ENCODE measurements around the gene SMKR1.

Gene SMKR1

GRCh38 chr7:129550693-129551360, 48.5 kb downstream of the SMKR1 start:
- Histone ChIP-seq H3K27me3 (ENCODE audit: insufficient read depth, poor library complexity, severe bottlenecking) (no peaks in the 10 kb centered on the region), H3K4me3 (replicated peaks; ENCODE audit: insufficient read depth, low read length) (no peak overlapping the region), H3K27ac (replicated peaks) (no peak overlapping the region)
- DNase-seq (ENCODE audit: low read depth in 1 of 2, low spot score in 1 of 2): no peak
- TF ChIP-seq, protein P1, sequence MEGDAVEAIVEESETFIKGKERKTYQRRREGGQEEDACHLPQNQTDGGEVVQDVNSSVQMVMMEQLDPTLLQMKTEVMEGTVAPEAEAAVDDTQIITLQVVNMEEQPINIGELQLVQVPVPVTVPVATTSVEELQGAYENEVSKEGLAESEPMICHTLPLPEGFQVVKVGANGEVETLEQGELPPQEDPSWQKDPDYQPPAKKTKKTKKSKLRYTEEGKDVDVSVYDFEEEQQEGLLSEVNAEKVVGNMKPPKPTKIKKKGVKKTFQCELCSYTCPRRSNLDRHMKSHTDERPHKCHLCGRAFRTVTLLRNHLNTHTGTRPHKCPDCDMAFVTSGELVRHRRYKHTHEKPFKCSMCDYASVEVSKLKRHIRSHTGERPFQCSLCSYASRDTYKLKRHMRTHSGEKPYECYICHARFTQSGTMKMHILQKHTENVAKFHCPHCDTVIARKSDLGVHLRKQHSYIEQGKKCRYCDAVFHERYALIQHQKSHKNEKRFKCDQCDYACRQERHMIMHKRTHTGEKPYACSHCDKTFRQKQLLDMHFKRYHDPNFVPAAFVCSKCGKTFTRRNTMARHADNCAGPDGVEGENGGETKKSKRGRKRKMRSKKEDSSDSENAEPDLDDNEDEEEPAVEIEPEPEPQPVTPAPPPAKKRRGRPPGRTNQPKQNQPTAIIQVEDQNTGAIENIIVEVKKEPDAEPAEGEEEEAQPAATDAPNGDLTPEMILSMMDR (IDR thresholded peaks at IDR 0.05; ENCODE audit: insufficient read depth, low read length): no peak
- TF ChIP-seq GABPA (IDR thresholded peaks at IDR 0.05; ENCODE audit: low read depth) (no peak), REST (IDR thresholded peaks at IDR 0.05; ENCODE audit: insufficient replicate concordance, low read depth) (no peak), POLR2AphosphoS5 (IDR thresholded peaks at IDR 0.05; ENCODE audit: low read depth) (no peak)

DNA sequence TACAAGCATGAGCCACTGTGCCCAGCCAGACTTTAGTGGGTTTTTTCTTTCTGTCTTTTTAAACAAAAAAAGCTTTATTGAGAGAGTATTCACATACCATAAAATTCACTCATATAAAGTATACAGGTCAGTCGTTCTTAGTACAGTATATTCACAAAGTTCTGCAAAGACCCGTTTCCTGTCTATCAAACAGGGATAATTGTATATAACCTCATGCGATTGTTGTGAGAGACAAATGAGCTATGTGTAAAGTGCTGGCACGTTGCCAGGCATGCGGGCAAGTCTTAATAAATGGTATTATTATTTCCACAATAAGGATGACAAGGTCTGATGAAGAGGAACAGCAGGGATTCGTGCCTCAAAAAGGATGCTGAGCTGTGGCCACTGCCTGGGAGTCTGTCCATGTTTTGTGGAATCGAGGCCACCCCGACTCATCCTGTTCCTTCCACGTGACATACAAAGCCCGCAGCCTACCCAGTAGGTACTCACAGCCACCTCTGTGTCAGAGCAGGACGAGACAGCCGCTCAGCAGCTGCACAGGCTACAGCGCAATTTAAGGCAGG, 51.6 kb downstream of the SMKR1 start:
- peak in 1 of 2 experiments; percentile 58 for DNase-seq (ENCODE audit: low read depth in 1 of 2, low spot score in 1 of 2)
- TF ChIP-seq REST (IDR thresholded peaks at IDR 0.05; ENCODE audit: insufficient replicate concordance, low read depth) (no peak), SPI1 (IDR thresholded peaks at IDR 0.05; ENCODE audit: borderline replicate concordance, low read depth) (0 out of 2 replicates have a peak, but pooled peaks have one; percentile 19)
- Histone ChIP-seq H3K27me3 (ENCODE audit: insufficient read depth, poor library complexity, severe bottlenecking) (no peaks in the 10 kb centered on the region), H3K27ac (replicated peaks) (no peak overlapping the region), H3K4me3 (replicated peaks; ENCODE audit: insufficient read depth, low read length) (no peak overlapping the region)

- DNase-seq (ENCODE audit: low read depth in 1 of 2, low spot score in 1 of 2): no peak
- Histone ChIP-seq H3K4me3 (replicated peaks; ENCODE audit: insufficient read depth, low read length) (no peak overlapping the region), H3K27ac (replicated peaks) (no peak overlapping the region), H3K27me3 (ENCODE audit: insufficient read depth, poor library complexity, severe bottlenecking) (no peaks in the 10 kb centered on the region)
- TF ChIP-seq POLR2AphosphoS5 (IDR thresholded peaks at IDR 0.05; ENCODE audit: low read depth) (no peak), REST (IDR thresholded peaks at IDR 0.05; ENCODE audit: insufficient replicate concordance, low read depth) (no peak), GABPA (IDR thresholded peaks at IDR 0.05; ENCODE audit: low read depth) (no peak), SPI1 (IDR thresholded peaks at IDR 0.05; ENCODE audit: borderline replicate concordance, low read depth) (no peak)
- TF ChIP-seq, protein P1 (IDR thresholded peaks at IDR 0.05; ENCODE audit: insufficient read depth, low read length): no peak
Observed at GRCh38 chr7:129556607-129557133, 54.3 kb downstream of the SMKR1 start.
